ENCODE measurements around the gene DBNL. TPM values are rescaled to one million over a fixed set of nuclear protein-coding genes. Genes with fewer than 3 reads are reported as not detected.

DBNL gene
- total and polyA plus RNA-seq, 9 donors: 22.0 to 91.1 (median 66.0) TPM

DNA sequence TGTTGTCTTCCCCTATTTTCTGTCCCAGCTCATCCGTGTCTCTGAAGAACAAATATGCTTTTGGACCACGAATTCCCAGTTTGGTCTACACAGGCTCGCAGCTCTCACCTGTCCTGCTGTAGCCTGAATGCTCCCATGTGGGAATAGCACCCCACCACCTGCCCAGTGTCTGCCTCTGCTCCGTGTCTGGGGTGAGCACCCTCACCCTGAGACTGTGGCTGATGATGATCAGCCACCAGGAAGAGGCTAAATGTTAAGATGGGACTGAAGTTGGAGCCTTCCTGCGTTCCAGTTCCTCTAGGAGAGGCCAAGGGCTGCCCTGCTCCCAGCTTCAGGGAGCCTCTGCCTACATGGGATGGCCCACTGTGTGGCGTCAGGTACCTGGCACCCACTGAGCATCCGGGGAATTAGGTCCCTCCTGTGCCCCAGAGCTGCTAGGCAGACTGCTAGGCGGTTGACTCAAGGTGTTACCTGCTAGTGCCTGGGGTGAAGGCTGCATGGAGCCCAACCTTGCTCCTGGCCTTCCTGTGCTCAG lies 17.2 kb downstream of the DBNL start:
- intact Hi-C loops (cut with DNase I): no loop called here
- no peak overlapping the region for H3K4me3 ChIP-seq
- no peaks in the 10 kb centered on the region for H3K27me3 ChIP-seq
- H3K27ac ChIP-seq: no peak overlapping the region
- no peaks in the 10 kb centered on the region for H3K36me3 ChIP-seq
- H3K9me3 ChIP-seq: no peaks in the 10 kb centered on the region
- 74 to 80% (median 78%) methylated on average over 8 of the region's 8 CpGs for WGBS, 3 donors
- TF ChIP-seq EP300 (IDR thresholded peaks at IDR 0.05): no peak
- TF ChIP-seq, protein P1, sequence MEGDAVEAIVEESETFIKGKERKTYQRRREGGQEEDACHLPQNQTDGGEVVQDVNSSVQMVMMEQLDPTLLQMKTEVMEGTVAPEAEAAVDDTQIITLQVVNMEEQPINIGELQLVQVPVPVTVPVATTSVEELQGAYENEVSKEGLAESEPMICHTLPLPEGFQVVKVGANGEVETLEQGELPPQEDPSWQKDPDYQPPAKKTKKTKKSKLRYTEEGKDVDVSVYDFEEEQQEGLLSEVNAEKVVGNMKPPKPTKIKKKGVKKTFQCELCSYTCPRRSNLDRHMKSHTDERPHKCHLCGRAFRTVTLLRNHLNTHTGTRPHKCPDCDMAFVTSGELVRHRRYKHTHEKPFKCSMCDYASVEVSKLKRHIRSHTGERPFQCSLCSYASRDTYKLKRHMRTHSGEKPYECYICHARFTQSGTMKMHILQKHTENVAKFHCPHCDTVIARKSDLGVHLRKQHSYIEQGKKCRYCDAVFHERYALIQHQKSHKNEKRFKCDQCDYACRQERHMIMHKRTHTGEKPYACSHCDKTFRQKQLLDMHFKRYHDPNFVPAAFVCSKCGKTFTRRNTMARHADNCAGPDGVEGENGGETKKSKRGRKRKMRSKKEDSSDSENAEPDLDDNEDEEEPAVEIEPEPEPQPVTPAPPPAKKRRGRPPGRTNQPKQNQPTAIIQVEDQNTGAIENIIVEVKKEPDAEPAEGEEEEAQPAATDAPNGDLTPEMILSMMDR (IDR thresholded peaks at IDR 0.05): no peak
- no peak for TF ChIP-seq POLR2A (IDR thresholded peaks at IDR 0.05)
- peaks cover 15% of the 10 kb centered on the region for H3K4me1 ChIP-seq (ENCODE audit: insufficient read depth)
- peak in 1 of 5 donors; percentile 10 for DNase-seq

DNA sequence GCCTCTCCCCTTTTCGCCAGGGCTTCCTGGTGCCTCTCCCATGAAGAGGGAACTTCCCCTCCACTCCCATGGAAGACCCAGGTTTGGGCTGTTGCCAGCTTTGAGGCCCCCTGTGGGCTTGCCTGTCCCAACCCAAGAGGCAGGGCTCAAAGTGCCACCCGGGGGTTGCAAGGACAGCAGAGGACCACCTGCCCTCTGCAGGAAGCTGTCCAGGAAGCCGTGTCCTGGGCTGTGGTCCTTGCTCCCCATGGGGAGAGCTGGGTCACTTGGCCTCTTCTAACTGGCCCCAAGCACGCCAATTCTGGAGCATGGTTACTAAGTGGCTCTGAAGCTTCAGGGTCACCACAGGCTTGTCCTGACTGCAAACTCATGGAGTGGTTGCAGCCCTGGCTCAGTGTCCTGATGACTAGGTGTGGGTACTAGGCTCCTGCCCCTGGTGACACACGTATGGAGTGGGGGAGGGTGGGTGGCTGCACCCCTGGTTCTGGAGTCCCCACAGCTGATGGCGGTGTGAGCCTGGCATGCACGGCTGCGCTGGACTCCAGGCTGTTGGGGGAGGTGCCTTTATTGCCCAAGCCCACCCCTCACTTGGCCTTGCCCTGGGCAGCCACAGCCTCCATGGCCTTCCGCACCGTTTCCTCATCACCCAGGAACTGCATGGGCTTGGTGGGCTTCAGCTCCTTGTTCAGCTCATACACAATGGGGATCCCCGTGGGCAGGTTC lies 17.8 kb downstream of the DBNL start:
- peaks cover 15% of the 10 kb centered on the region for H3K4me1 ChIP-seq (ENCODE audit: insufficient read depth)
- no peak overlapping the region for H3K27ac ChIP-seq
- H3K9me3 ChIP-seq: no peaks in the 10 kb centered on the region
- H3K27me3 ChIP-seq: no peaks in the 10 kb centered on the region
- peak in 2 of 5 donors; percentile 37 to 44 for DNase-seq
- intact Hi-C loops (cut with DNase I): no loop called here
- H3K4me3 ChIP-seq: no peak overlapping the region
- no peaks in the 10 kb centered on the region for H3K36me3 ChIP-seq
- TF ChIP-seq, protein P1 (IDR thresholded peaks at IDR 0.05): no peak
- TF ChIP-seq POLR2A (IDR thresholded peaks at IDR 0.05): no peak
- TF ChIP-seq EP300 (IDR thresholded peaks at IDR 0.05): no peak
- WGBS, 3 donors: 78 to 81% (median 80%) methylated on average over 8 to 11 of the region's 11 CpGs

DNA sequence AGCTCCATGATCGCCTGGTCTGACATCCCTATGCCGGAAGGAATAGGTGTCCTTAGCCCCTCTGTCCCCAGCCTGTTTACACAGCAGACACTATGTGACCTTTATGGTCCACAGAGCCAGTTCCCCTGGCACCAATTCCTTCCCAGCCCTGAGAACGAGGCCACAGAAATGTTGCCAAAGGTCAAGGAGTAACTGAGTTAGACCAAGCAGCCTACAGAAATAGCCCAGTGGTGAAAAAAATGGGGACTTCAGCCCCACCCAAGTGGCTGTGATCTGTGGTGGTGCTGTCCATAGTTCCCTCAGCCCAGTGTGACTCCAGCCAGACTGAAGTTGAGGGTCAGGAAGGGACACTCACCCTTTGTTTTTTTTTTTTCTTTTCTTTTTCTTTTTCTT lies 18.4 kb downstream of the DBNL start:
- Histone ChIP-seq H3K36me3 (no peaks in the 10 kb centered on the region), H3K4me1 (ENCODE audit: insufficient read depth) (peaks cover 15% of the 10 kb centered on the region), H3K4me3 (no peak overlapping the region), H3K9me3 (no peaks in the 10 kb centered on the region), H3K27me3 (no peaks in the 10 kb centered on the region), H3K27ac (no peak overlapping the region)
- intact Hi-C loops (cut with DNase I): no loop called here
- peak in 1 of 5 donors; percentile 26 for DNase-seq
- no peak for TF ChIP-seq EP300 (IDR thresholded peaks at IDR 0.05)
- no peak for TF ChIP-seq POLR2A (IDR thresholded peaks at IDR 0.05)
- TF ChIP-seq, protein P1 (IDR thresholded peaks at IDR 0.05): no peak
- WGBS, 3 donors: 57 to 61% (median 61%) methylated on average over 3 of the region's 3 CpGs

DNA sequence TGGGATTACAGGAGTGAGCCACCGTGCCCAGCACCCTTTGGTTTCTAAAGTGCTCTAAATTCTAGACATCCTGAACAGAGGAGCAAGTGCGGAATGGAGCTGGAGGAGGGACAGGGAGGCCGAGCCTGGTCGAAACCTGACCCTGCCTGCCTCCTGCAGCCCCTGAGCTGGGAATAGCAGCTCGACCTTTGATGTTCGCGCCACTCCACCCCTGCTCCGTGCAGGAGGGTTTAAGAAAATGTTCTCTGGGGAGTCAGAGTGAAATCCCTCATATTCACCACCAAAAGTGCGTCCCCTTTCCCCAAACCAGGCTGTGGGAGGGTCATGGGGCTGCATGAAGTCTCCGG lies 19.0 kb downstream of the DBNL start:
- Histone ChIP-seq H3K4me1 (ENCODE audit: insufficient read depth) (peaks cover 15% of the 10 kb centered on the region), H3K36me3 (no peaks in the 10 kb centered on the region), H3K27ac (peak overlapping the region in 1 of 2 donors; percentile 17), H3K4me3 (no peak overlapping the region), H3K27me3 (no peaks in the 10 kb centered on the region), H3K9me3 (no peaks in the 10 kb centered on the region)
- DNase-seq: peak in 1 of 5 donors; percentile 17
- intact Hi-C loops (cut with DNase I): no loop called here
- WGBS, 3 donors: 34 to 36% (median 36%) methylated on average over 10 of the region's 10 CpGs
- TF ChIP-seq EP300 (IDR thresholded peaks at IDR 0.05) (no peak), POLR2A (IDR thresholded peaks at IDR 0.05) (no peak)
- TF ChIP-seq, protein P1 (IDR thresholded peaks at IDR 0.05): no peak
